HTERT RPE-1 (cell line): ENCODE data around the gene CAPN10.
"Not testable (repeated sequence)": the region's sequence is repeated elsewhere in the genome, so short reads cannot be mapped to it uniquely, and the experiment has no call there.

Experiments used
- in situ Hi-C: fragments of 300-500 bp; cut with MboI; formaldehyde crosslinking; loops from 4 replicates; pipeline ENCODE4 v1.14.3; 2020; ENCODE audit warnings: low sequenced_read_pairs

The CAPN10 gene

GRCh38 chr2:240586198-240586918 lies at the start of gene CAPN10:
Gene CAPN10, plus strand, starts transcription at chr2:240586734. Its CDS starts 178 bp downstream, at chr2:240586912.
- in situ Hi-C loops, result no loop called here

GRCh38 chr2:240538031-240538780 lies 48.3 kb upstream of the CAPN10 start:
- in situ Hi-C loops, result no loop called here

GRCh38 chr2:240539101-240539500 lies 47.4 kb upstream of the CAPN10 start:
- in situ Hi-C loops, result not testable (repeated sequence)

GRCh38 chr2:240539906-240540305 lies 46.6 kb upstream of the CAPN10 start:
- in situ Hi-C loops, result no loop called here

- in situ Hi-C loops, result no loop called here
These were observed 35.2 kb upstream of the CAPN10 start for GRCh38 chr2:240551288-240551687.

GRCh38 chr2:240551811-240552210 lies 34.7 kb upstream of the CAPN10 start:
- in situ Hi-C loops, result no loop called here

- in situ Hi-C loops, result no loop called here
These were observed 32.5 kb upstream of the CAPN10 start for GRCh38 chr2:240553956-240554480.

GRCh38 chr2:240554767-240555493 lies 31.6 kb upstream of the CAPN10 start:
- in situ Hi-C loops, result no loop called here

- in situ Hi-C loops, result no loop called here
These were observed 30.8 kb upstream of the CAPN10 start for GRCh38 chr2:240555541-240556250.

- in situ Hi-C loops, result no loop called here
These were observed 29.9 kb upstream of the CAPN10 start for GRCh38 chr2:240556553-240557100.

- in situ Hi-C loops, result no loop called here
These were observed 29.3 kb upstream of the CAPN10 start for GRCh38 chr2:240557101-240557751.

GRCh38 chr2:240557808-240558207 lies 28.7 kb upstream of the CAPN10 start, which contains the start of gene ANKMY1:
Gene ANKMY1, minus strand, starts transcription at chr2:240557988. Its CDS starts 653 bp downstream, at chr2:240557335.
- in situ Hi-C loops, result no loop called here

- in situ Hi-C loops, result no loop called here
These were observed 28.2 kb upstream of the CAPN10 start for GRCh38 chr2:240558236-240558761.

GRCh38 chr2:240559286-240559685 lies 27.2 kb upstream of the CAPN10 start:
- in situ Hi-C loops, result no loop called here

GRCh38 chr2:240560084-240560479 lies 26.5 kb upstream of the CAPN10 start, which contains the start of gene DUSP28:
Gene DUSP28, plus strand, starts transcription at chr2:240560357. Its CDS starts 328 bp downstream, at chr2:240560685.
- in situ Hi-C loops, result no loop called here

- in situ Hi-C loops, result no loop called here
These were observed 25.8 kb upstream of the CAPN10 start for GRCh38 chr2:240560480-240561324.

- in situ Hi-C loops, result no loop called here
These were observed 25.1 kb upstream of the CAPN10 start for GRCh38 chr2:240561325-240561971.

GRCh38 chr2:240563231-240563630 lies 23.3 kb upstream of the CAPN10 start:
- in situ Hi-C loops, result not testable (repeated sequence)
